ENCODE data around the gene RMI2.

The RMI2 gene

DNA sequence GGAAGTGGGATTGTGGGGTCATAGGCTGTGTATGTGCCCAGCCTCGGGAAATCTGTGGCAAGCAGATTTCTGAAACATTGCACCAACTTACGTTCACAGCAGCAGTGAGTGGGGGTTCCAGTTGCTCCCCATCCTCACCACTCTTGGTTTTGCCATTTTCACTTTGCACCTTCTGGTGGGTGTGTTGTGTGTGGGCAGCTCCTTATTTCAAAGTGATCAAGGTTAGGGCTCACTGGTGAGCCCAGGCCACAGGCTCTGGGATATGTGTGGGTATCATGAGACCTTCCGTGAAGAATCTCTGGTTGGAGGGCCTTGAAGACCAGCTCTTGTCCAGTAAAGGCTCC, 34.7 kb upstream of the RMI2 start:
- DNase-seq = no peak

GRCh38 chr16:11310997-11311561, 34.2 kb upstream of the RMI2 start:
- no peak for DNase-seq

- DNase-seq = peak in 1 of 2 donors; percentile 18
These were observed 32.4 kb upstream of the RMI2 start for GRCh38 chr16:11312718-11313492.

DNA sequence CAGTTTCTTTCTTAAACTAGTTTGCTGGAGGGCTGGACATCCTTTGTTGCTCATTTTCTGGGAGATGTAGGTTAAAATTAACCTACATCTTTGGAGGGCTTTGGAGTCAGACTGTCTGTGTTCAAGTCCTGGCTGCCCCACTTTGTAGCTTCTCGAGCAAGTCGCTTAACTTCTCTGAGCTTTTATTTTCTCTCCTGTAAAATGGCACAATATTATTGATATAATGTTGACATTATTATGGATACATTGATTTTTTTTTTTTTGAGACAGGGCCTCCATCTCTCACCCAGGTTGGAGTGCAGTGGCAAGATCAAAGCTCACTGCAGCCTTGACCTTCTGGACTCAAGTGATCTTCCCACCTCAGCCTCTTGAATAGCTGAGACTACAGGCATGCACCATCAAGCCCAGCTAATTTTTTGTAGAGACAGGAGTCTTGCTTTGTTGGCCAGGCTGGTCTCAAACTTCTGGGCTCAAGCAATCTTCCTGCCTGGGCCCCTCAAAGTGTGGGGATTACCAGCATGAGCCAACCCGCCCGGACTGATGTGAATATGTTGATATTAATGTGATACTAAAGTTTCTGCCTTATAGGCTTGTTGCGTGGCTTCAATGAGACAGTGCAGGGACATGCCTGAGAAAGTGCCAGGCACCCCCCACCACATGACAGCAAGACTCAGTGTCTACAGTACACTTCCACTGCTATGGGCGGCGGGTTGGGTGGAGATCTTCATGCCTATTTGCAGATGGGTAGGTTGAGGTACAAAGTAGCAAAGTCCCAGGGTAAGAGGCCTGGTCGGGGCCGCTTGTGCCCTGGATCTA, 31.6 kb upstream of the RMI2 start:
- DNase-seq = no peak

DNA sequence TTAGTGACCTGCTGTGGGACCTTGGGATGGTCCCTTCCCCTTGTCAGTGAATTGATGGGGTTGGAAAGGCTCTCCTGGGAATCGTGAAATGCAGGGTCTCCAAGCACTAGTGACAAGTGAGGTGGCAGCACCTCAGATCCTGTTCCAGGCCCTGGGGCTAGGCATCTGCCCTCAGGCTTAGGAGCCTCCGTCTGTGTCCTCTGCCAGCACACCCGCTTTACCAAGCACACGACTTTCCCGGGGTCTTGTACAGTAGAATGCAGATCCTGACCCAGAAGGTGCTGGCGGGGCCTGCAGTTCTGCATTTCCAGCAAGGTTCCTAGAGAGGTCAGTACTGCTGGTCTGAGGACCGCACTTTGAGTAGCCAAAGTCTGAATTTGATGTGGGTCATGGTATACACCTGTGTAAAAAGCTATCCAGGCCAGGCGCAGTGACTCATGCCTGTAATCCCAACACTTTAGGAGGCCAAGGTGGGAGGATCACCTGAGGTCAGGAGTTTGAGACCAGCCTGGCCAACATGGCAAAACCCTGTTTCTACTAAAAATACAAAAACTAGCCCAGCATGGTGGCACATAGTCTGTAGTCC, 30.9 kb upstream of the RMI2 start:
- DNase-seq = no peak

GRCh38 chr16:11315510-11315909, 29.7 kb upstream of the RMI2 start:
- no peak for DNase-seq

GRCh38 chr16:11316331-11317015, 28.8 kb upstream of the RMI2 start:
- DNase-seq = no peak

DNA sequence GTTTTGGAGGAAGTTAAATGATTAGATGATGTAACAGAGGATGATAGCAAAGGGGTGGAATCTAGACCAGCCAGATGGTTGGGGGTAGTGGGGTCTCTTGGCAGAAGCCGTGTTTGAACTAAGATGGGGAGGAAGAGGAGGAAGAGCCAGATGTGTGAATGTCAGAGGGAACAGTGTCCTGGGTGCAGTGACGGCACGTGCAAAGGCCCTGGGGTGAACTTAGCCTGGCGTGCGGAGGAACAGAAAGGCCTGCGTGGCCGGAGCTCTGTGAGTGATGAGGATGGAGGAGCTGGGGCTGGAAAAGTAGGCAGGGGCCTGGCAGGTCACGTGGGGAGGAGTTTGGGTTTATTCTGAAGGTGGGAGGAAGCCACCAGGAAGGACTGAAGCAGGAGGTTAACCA, 26.4 kb upstream of the RMI2 start:
- no peak for DNase-seq

DNA sequence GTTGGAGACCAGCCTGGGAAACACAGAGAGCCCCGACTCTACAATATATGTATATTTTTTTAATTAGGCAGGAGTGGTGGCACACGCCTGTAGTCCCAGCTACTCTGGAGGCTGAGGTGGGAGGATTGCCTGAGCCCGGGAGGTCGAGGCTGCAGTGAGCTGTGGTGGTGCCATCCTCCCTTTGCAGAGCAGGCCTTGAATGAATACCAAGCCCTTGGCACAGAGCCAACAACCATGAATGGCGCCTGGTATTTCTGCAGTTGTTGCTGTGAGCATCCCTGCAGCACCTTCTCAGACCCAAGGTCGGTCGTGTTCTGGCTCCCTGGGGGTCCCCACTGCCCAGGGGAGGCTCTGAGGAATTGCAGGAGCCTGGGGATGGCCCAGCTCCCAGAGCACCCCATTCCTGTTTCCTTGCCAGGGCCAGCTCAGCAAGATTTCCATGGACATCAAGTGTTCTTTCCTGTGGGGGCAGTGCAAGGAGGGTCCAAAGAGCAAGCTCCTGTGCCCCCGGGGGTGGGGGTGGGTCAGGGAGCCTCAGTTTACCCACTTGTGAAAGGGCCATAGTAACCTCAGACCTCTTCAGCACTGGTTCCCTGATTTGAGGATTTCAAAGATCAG, 25.6 kb upstream of the RMI2 start:
- DNase-seq = no peak

GRCh38 chr16:11320170-11320569, 25.1 kb upstream of the RMI2 start:
- no peak for DNase-seq

GRCh38 chr16:11321662-11322061, 23.6 kb upstream of the RMI2 start:
- DNase-seq = no peak

DNA sequence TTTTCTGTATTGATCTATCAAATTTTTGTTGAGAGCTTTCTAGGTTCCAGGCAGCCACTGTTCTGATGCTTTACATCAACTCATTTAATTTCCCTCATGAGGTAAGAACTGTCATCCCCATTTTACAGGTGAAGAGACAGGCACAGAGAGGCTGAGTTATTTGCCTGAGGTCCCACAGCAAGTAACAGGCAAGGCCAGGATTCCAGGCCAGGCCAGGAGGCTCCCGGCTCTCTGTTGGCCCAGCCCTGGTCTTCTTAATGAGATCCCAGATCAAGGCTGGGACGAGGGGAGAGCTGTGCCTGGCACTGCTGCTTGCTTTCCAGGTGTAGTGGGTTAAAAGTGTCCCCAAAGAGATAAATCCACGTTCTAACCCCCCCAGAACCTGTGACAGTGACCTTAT, 22.4 kb upstream of the RMI2 start:
- DNase-seq = no peak

DNA sequence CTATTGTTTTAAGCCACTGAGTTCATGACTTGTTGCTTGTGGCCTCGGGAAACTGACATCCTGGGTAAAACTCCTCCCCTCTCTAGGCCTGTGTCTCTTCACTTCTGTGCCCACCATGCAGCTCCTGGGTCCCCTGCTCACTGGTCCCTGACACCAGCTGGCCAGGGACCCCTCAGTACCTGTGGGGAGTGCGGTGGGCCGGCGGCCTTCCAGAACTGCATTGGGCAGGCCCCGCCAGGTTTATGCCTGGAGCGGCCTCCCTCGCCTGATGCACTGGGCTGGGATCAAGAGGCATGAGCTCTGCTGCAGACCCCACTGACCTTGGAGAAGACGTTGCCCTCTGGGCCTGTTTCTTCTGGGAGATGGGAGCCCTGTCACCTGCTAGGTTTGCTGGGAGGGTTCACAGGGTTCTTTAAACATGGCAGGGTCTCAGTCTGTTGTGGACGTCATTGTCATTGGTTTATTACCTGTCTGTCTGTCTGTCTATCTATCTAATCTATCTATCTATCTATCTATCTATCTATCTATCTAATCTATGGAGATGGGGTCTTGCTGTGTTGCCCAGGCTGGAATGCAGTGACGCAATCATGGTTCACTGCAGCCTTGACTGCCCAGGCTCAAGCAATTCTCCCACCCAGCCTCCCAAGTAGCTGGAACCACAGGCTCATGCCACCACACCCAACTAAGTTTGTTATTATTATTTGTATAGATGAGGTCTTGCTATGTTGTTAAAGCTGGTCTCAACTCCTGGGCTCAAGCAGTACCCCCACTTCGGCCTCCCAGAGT, 21.5 kb upstream of the RMI2 start:
- no peak for DNase-seq

DNA sequence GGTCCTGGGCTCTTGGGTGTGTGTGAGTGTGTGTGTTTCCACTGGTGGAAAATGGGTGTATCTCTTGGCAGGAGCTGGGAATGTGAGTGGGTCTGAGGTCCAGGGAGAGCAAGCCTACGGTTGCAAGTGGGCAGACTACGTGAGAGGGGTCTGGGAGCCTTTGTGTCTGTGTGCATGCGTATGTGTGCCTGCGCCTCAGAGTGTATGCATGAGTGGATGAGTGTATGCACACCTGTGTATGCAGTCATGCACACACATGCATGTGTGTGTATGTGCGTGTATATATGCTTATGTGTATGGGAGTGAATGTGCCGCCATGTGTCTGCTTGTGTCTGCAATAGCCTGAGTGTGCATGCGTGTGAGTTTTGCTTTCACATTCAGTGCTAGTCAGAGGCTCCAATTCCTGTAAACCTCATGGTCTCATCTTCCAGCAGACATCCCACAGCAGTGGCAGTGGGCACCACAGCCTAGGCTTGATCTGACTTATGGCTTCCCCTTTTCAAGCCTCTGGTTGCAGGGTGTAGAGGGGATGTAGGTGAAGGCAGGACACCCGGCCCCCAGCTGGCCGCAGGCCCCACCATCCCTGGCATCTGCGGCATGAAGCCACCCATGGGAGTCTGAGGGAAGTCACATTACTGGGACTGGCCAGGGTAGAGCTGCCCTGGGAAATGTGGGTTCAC, 19.7 kb upstream of the RMI2 start:
- DNase-seq = no peak

- no peak for DNase-seq
These were observed 19.0 kb upstream of the RMI2 start for GRCh38 chr16:11326084-11326736.

- DNase-seq = no peak
These were observed 18.5 kb upstream of the RMI2 start for GRCh38 chr16:11326737-11327276.

DNA sequence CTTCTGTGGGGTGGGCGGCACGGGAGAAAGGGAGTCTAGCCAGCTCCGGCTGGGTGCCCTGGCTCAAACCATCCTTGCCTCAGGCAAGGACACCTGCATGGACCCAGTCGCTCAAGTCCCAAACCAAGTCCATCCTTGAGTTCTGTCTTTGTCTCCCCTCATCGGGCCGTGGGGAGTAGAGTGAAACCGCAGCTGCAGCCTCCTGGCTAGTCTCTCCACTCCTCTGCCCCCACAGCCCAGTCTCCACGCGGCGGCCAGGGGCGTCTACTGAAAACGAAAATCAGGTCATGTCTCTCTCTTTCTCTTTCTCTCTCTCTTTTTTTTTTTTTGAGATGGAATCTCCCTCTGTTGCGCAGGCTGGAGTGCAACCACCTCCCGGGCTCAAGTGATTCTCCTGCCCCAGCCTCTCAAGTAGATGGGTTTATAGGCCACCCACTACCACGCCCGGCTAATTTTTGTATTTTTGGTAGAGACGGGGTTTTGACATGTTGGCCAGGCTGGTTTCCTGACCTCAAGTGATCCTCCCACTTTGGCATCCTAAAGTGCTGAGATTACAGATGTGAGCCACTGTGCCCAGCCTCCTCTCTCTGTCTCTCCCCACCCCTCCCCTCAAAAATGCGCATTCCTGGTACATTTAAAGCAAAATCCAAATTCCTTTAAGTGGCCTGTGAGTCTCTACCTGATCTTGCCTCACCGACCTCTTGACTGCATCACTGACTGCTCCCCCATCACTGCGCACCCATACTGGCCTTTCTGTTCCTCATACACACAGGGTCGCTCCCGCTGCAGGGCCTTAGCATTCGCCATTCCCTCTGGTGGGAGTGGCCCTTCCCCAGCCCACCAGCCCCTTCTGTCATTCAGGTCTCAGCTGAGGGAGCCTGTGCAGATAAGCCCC, 17.7 kb upstream of the RMI2 start:
- DNase-seq = no peak

GRCh38 chr16:11328172-11329070, 16.8 kb upstream of the RMI2 start:
- DNase-seq = peak; percentile 39 to 49

Measured in activated CD4-positive, alpha-beta T cell treated with anti-CD3 and anti-CD28 coated beads for 4 hours (primary cell).